Measurements from ENCODE around the gene PHLDB2. TPM values are rescaled to one million over a fixed set of nuclear protein-coding genes. Genes with fewer than 3 reads are reported as not detected.

The PHLDB2 gene
- total RNA-seq, 1 experiment from 2014 or later, result 13.2 TPM

DNA sequence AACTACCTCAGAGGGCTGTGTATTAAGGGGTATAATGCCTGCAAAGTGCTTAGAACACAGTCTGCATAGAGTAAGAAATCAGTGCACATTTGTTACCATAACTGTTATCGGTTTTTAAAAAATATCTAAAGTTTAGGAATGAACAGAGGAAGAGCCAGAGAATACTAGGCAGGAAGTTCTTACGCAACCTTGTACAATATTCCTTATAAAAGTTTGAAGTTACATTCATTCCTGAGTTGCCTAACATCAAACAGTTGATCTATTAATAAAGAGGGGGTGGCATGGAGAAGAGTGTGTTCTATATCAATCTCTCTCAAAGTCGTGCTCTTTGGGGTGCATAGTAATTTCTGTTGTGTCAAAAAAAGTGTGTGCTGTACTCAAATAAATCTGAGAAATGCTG lies 22.0 kb upstream of the PHLDB2 start:
- Mint-ChIP-seq H3K4me3 (no peak overlapping the region), H3K36me3 (ENCODE audit: insufficient read depth in 1 of 3, low read depth in 3 of 3) (no peaks in the 10 kb centered on the region), H3K27me3 (ENCODE audit: low read depth) (peaks cover 50% of the 10 kb centered on the region), H3K4me1 (no peaks in the 10 kb centered on the region), H3K27ac (no peak overlapping the region), H3K9me3 (no peaks in the 10 kb centered on the region)
- Histone ChIP-seq H3T11ph (ENCODE audit: low read length) (no peak overlapping the region), H3K23me2 (ENCODE audit: insufficient read length, low read depth, low read length, poor library complexity, severe bottlenecking) (no peaks in the 10 kb centered on the region), H2AFZ (ENCODE audit: low read length) (no peak overlapping the region), H3K79me1 (ENCODE audit: insufficient read depth, low read depth, low read length, poor library complexity, severe bottlenecking) (no peaks in the 10 kb centered on the region), H3K4me2 (ENCODE audit: insufficient read depth, insufficient read length, low read length) (no peak overlapping the region), H4K91ac (ENCODE audit: insufficient read length, low read depth, low read length) (no peak overlapping the region), H3K9ac (ENCODE audit: extremely low read depth, insufficient read length, low read length) (no peak overlapping the region), H3K18ac (ENCODE audit: insufficient read length, low read depth, low read length) (no peak overlapping the region), H2BK12ac (ENCODE audit: insufficient read length, low read depth, low read length) (no peak overlapping the region), H2BK120ac (ENCODE audit: low read depth, low read length, poor library complexity, severe bottlenecking) (no peak overlapping the region), H2BK20ac (ENCODE audit: low read depth, low read length, poor library complexity, severe bottlenecking) (no peak overlapping the region), H4K20me1 (ENCODE audit: control insufficient read depth, insufficient read depth, insufficient read length) (no peaks in the 10 kb centered on the region), H2BK15ac (ENCODE audit: low read depth, low read length) (no peak overlapping the region), H3K27me3 (ENCODE audit: insufficient read depth, low read length) (peaks cover 11% of the 10 kb centered on the region; the same call in 1 of the 2 replicates), H3K79me2 (ENCODE audit: insufficient read depth, low read length) (no peaks in the 10 kb centered on the region), H3K23ac (ENCODE audit: insufficient read length, low read depth, low read length) (no peak overlapping the region), H3K4ac (ENCODE audit: low read depth, low read length) (no peak overlapping the region), H3K4me1 (ENCODE audit: insufficient read depth, low read length) (no peaks in the 10 kb centered on the region), H4K5ac (ENCODE audit: insufficient read length, low read depth, low read length) (no peak overlapping the region), H4K8ac (replicated peaks; ENCODE audit: insufficient read length, low read depth, low read length) (no peak overlapping the region), H2AK5ac (ENCODE audit: insufficient read length, low read length) (no peak overlapping the region), H3K14ac (ENCODE audit: insufficient read depth, low read length) (no peak overlapping the region), H3K56ac (ENCODE audit: insufficient read length, low read depth, low read length) (no peak overlapping the region), H3K27ac (ENCODE audit: insufficient read length, low read depth, low read length) (no peak overlapping the region), H2BK5ac (ENCODE audit: insufficient read length, low read length) (no peak overlapping the region), H3K9me3 (ENCODE audit: control insufficient read depth, low read depth, low read length) (no peaks in the 10 kb centered on the region)
- no peak for DNase-seq
- no CpG with 5 or more reads among the region's 3 CpGs for WGBS (ENCODE audit: extremely low coverage, insufficient read length, low lambda C conversion rate)
- TF ChIP-seq, protein P1, sequence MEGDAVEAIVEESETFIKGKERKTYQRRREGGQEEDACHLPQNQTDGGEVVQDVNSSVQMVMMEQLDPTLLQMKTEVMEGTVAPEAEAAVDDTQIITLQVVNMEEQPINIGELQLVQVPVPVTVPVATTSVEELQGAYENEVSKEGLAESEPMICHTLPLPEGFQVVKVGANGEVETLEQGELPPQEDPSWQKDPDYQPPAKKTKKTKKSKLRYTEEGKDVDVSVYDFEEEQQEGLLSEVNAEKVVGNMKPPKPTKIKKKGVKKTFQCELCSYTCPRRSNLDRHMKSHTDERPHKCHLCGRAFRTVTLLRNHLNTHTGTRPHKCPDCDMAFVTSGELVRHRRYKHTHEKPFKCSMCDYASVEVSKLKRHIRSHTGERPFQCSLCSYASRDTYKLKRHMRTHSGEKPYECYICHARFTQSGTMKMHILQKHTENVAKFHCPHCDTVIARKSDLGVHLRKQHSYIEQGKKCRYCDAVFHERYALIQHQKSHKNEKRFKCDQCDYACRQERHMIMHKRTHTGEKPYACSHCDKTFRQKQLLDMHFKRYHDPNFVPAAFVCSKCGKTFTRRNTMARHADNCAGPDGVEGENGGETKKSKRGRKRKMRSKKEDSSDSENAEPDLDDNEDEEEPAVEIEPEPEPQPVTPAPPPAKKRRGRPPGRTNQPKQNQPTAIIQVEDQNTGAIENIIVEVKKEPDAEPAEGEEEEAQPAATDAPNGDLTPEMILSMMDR (conservative IDR thresholded peaks at IDR 0.05), result no peak

Data from H9 (cell line).